Heart left ventricle (tissue), 16 donors: ENCODE results near the gene YWHAH. TPM values are rescaled to one million over a fixed set of nuclear protein-coding genes. Genes with fewer than 3 reads are reported as not detected.

Source experiments
- ATAC-seq, 4 donors: fragments of 200-7000 bp; cut with Tn5 transposase; one replicate each; pipeline ENCODE4 v1.9.1; 2020 to 2022; ENCODE audit warnings: moderate library complexity in 4 of 4, mild to moderate bottlenecking in 3 of 4, moderate number of reproducible peaks in 1 of 4
- DNase-seq, 5 donors: peaks; one replicate each; pipeline ENCODE4 v3.0.0-alpha.2; 2020
- H3K27ac ChIP-seq, 12 donors: fragments of 200-600 bp; sonication (generic) in 4 of 12; one replicate each; pipeline versions ENCODE4 v1.5.0 to v1.8.0; 2016 to 2022; ENCODE audit warnings: mild to moderate bottlenecking in 2 of 12
- H3K27me3 ChIP-seq, 9 donors: fragments of 200-600 bp; sonication (generic) in 2 of 9; one replicate each; pipeline versions ENCODE4 v1.5.1 to v1.8.0; 2016 to 2022; ENCODE audit warnings: mild to moderate bottlenecking in 3 of 9
- H3K36me3 ChIP-seq, 9 donors: fragments of 200-600 bp; sonication (generic) in 2 of 9; one replicate each; pipeline versions ENCODE4 v1.5.0 to v1.8.0; 2018 to 2022; ENCODE audit warnings: mild to moderate bottlenecking in 2 of 9
- H3K4me1 ChIP-seq, 12 donors: fragments of 200-600 bp; sonication (generic) in 4 of 12; one replicate each; pipeline versions ENCODE4 v1.5.0 to v1.8.0; 2016 to 2022; ENCODE audit warnings: mild to moderate bottlenecking in 3 of 12
- H3K4me3 ChIP-seq, 12 donors: fragments of 200-600 bp; sonication (generic) in 4 of 12; one replicate each; pipeline versions ENCODE4 v1.5.0 to v1.8.0; 2017 to 2022; ENCODE audit warnings: mild to moderate bottlenecking in 9 of 12, moderate library complexity in 4 of 12
- H3K9me3 ChIP-seq, 12 donors: fragments of 200-600 bp; sonication (generic) in 4 of 12; one replicate each; pipeline versions ENCODE4 v1.5.0 to v1.8.0; 2016 to 2022; ENCODE audit warnings: mild to moderate bottlenecking in 1 of 12
- CTCF ChIP-seq, 12 donors: fragments of 200-600 bp; sonication (generic) in 4 of 12; IDR thresholded peaks; one replicate each; pipeline versions ENCODE4 v1.5.0 to v1.8.0; 2018 to 2022; ENCODE audit warnings: antibody characterized with exemption in 12 of 12, mild to moderate bottlenecking in 5 of 12
- POLR2A ChIP-seq, 2 donors: fragments of 450-650 bp; IDR thresholded peaks; one replicate each; pipeline ENCODE4 v1.6.1; 2017; ENCODE audit warnings: antibody characterized with exemption in 2 of 2, mild to moderate bottlenecking in 2 of 2, moderate library complexity in 2 of 2
- WGBS, 4 donors: extraction: QIAGEN DNeasy Blood & Tissue Kit in 2 of 4; methylation state at CpG; one replicate each; pipeline versions ENCODE4 v1.1.5 to v1.1.7; 2013 to 2018; 5-methylcytosine and 5-hydroxymethylcytosine counted together
- intact Hi-C, 10 donors: fragments of 100-400 bp; cut with DNase I; formaldehyde crosslinking; loops; one replicate each; pipeline versions ENCODE4 v1.11.1 to v1.14.2; 2022
- polyA plus RNA-seq, 2 donors: library from polyadenylated mRNA; stranded (reverse); fragments of 200-250 nt; gene quantifications; one replicate each; pipeline ENCODE4 v1.2.3, GENCODE V29; 2013
- total RNA-seq, 9 donors: library from RNA; depleted of rRNA in 2 of 9; stranded (reverse); fragments of >200 nt in 2 of 9; fragmentation: NEBNext Ultra II Directional in 3 of 9; extraction: Animal tissue kit (Norgen Biotek cat#: 25700) in 3 of 9; gene quantifications; one replicate each; pipeline versions ENCODE4 v1.1.0 to v1.2.4, GENCODE V29; 2016 to 2023
- donor health status: ischemic (EF 13 %, LVEDD 7.1; RV severe dilation, severe dysfunction).
- donor health status: healthy with polysubstance abuse.
- donor health status: DM: no; HTN: yes; CAD: no.
- donor health status: DM: no; HTN: no; CAD: no.
- donor health status: ischemic (EF 25% LVEDD 6.9; RV normal size, moderate dysfunction).
- donor health status: ischemic (EF 25% LVEDD 5.7; RV mildly dilated, moderate dysfunction).
- donor health status: healthy.
- donor health status: DM: yes; HTN: yes; CAD: no.
- donor health status: ischemic (EF 35%, LVEDD 5.7; RV mildly dilated, moderate dysfunction).
- donor health status: nonischemic (EF 11% LVEDD 7.7; RV severe dilation, severe dysfunction).
- donor health status: DM: yes; HTN: yes; CAD: no.
- donor health status: PGD.
- donor health status: ischemic (EF 29% LVEDD 5.4; RV normal size, mild dysfunction).
- donor health status: nonischemic (EF 23%, LVEDD 6.1; RV moderate dilation, normal function).

The YWHAH gene
- total and polyA plus RNA-seq, 11 donors, result 47.2 to 126 (median 84.1) TPM

DNA sequence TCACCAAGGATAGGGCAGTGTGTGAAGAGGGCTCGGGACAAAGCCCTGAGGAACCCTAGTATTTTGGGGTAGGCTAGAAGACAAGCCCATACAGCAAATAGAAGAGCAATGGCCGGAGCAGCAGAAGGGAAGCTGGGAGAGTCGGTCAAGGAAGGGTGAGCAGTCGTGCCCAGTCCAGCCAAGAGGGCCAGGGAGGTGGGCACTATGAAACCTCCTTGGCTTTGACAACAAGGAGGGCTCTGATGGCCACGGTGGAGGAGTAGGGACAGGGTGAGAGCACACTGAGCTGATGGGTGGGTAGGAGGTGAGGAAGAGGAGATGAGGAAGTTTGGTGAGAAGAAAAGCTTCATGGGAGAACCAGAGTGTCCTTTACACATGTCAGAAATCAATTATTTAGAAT lies 2.2 kb upstream of the YWHAH start:
- Histone ChIP-seq H3K9me3 (no peaks in the 10 kb centered on the region), H3K27ac (no peak overlapping the region), H3K27me3 (no peaks in the 10 kb centered on the region), H3K36me3 (peaks cover 0 to 7% (median 0%) of the 10 kb centered on the region in 9 donors), H3K4me1 (peaks cover 0 to 31% (median 19%) of the 10 kb centered on the region in 12 donors), H3K4me3 (no peak overlapping the region)
- no peak for DNase-seq
- WGBS, 4 donors, result 93 to 98% (median 95%) methylated on average over 5 of the region's 5 CpGs
- intact Hi-C loops, result loop anchor here in 6 of 10 donors (5.0 to 10.0 kb wide), 5 partner anchors 187 to 447 kb away; partner anchors contain the start of genes PISD (in 4 of the 6), DEPDC5 (in 2 of the 6), PRR14L (in 2 of the 6) and SFI1 (in 1 of the 6)
- TF ChIP-seq POLR2A (IDR thresholded peaks at IDR 0.05) (no peak), CTCF (IDR thresholded peaks at IDR 0.05) (no peak)
- ATAC-seq, result no peak

- TF ChIP-seq POLR2A (IDR thresholded peaks at IDR 0.05) (no peak), CTCF (IDR thresholded peaks at IDR 0.05) (no peak)
- Histone ChIP-seq H3K4me1 (peaks cover 0 to 43% (median 28%) of the 10 kb centered on the region in 12 donors), H3K4me3 (peak overlapping the region; percentile 28 to 98 (median 96)), H3K27me3 (no peaks in the 10 kb centered on the region), H3K9me3 (no peaks in the 10 kb centered on the region), H3K27ac (peak overlapping the region; percentile 95 to 100 (median 98)), H3K36me3 (peaks cover 0 to 20% (median 11%) of the 10 kb centered on the region in 9 donors)
- ATAC-seq (no peak), DNase-seq (peak in 1 of 5 donors; percentile 16)
- 39 to 72% (median 44%) methylated on average over 8 to 15 of the region's 15 CpGs for WGBS, 4 donors
- intact Hi-C loops, result loop anchor here in 6 of 10 donors (5.0 to 10.0 kb wide), 5 partner anchors 189 to 449 kb away; partner anchors contain the start of genes PISD (in 4 of the 6), DEPDC5 (in 2 of the 6), PRR14L (in 2 of the 6) and SFI1 (in 1 of the 6)
Observed at GRCh38 chr22:31943206-31943977, 943 bp upstream of the YWHAH start.

GRCh38 chr22:31944700-31945442 lies 536 bp downstream of the YWHAH start:
- TF ChIP-seq CTCF (IDR thresholded peaks at IDR 0.05) (peak in 1 of 12 donors; percentile 15), POLR2A (IDR thresholded peaks at IDR 0.05) (no peak)
- intact Hi-C loops, result loop anchor here in 6 of 10 donors (5.0 to 10.0 kb wide), 6 partner anchors 73 to 450 kb away; partner anchors contain the start of genes PISD (in 4 of the 6), DEPDC5 (in 3 of the 6), PRR14L (in 3 of the 6) and SFI1 (in 1 of the 6)
- Histone ChIP-seq H3K4me3 (peak overlapping the region; percentile 79 to 98 (median 96)), H3K4me1 (peaks cover 0 to 50% (median 34%) of the 10 kb centered on the region in 12 donors), H3K36me3 (peaks cover 0 to 34% (median 23%) of the 10 kb centered on the region in 9 donors), H3K9me3 (no peaks in the 10 kb centered on the region), H3K27me3 (no peaks in the 10 kb centered on the region), H3K27ac (peak overlapping the region; percentile 95 to 100 (median 98))
- ATAC-seq (peak in 3 of 4 donors; percentile 30 to 60 (median 56)), DNase-seq (peak; percentile 66 to 82 (median 75))
- WGBS, 4 donors, result 0 to 1% (median 1%) methylated on average over 17 to 76 of the region's 76 CpGs
